HG03520 (cell line): ENCODE measurements around the gene NCOA7.
"Not testable (repeated sequence)": the region's sequence is repeated elsewhere in the genome, so short reads cannot be mapped to it uniquely, and the experiment has no call there.

Source experiments
- ATAC-seq: cut with Tn5 transposase; IDR thresholded peaks from one replicate; pipeline ENCODE4 v1.9.1; 2021; ENCODE audit warnings: mild to moderate bottlenecking, moderate library complexity; ENCODE audit not compliant: unreplicated experiment

NCOA7 gene

GRCh38 chr6:125791820-125792165 is 1.0 kb downstream of the NCOA7 start:
- no peak for ATAC-seq

DNA sequence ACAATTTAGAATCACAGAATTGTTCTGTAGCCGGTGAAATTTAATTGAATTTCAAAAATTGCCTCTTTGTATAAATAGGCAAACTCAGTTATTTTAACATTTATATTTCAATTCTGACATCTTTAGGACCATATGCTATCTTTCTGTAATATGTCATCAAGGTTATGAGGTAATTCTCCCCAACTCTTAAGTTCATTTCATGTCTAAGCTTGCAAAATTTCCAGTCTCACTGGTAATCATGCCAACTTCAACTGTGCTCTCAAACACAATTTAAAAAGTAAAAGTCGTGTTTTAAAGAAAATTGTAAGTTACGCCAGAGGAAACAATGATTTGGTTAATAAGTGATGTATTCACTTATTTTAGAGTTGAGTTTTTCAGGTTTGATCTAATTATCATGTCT is 1.4 kb downstream of the NCOA7 start:
- ATAC-seq: no peak

DNA sequence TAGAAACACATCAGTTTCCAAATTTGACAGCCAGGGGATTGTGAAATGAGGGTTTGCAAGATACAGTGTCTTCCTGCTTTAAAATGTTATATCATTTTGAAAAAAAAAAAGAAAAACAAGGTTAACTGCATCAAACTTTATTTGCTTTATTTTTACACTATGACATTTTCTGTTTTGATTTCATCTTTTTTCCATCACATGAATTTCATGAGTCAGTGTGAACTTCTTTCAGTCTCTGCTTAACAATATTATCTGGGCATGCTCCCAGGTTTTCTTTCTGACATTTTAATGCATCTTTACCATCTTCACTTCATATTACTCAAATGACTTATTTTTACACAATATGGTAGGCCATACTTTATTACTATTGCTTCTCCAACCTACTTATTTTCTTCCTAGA is 1.9 kb downstream of the NCOA7 start:
- no peak for ATAC-seq

DNA sequence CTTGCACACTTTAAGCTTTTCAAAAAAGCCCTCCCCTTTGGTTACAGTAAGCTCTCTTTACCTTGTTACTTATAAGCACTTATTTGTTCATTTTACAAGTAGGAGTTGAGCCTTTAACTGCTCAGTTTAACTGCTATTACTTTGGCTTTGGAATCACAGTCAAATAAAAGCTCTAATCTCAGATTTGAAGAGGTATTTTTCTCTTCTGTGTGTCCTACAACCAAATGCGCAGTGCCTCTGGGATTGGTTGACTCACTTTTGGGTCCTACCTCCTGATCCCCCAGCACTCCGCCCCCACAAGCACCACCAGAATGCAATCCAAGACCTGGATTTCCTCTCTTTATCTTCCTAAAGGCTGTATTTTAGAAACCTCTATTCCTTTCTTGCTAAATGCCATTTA is 2.5 kb downstream of the NCOA7 start:
- no peak for ATAC-seq

DNA sequence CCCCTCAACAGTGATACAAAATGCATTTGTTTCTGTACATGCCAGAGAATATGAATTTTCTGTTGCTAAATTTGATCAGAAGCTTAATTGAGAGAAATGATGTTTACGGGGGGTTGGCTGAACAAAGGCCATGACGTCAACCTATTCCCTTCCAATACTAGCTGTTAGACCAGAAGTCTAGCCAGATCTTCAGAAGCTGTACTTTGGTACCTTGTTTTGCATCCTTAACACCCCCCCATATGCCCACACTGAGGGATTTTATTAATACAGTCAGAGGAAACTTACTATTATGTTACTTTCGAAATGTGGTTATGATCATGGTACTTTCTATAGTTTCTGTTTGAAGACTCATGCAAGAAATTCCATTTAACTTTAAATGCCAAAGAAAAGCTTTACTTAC is 3.1 kb downstream of the NCOA7 start:
- no peak for ATAC-seq

- ATAC-seq: no peak
Observed at GRCh38 chr6:125794342-125795137, 3.8 kb downstream of the NCOA7 start.

DNA sequence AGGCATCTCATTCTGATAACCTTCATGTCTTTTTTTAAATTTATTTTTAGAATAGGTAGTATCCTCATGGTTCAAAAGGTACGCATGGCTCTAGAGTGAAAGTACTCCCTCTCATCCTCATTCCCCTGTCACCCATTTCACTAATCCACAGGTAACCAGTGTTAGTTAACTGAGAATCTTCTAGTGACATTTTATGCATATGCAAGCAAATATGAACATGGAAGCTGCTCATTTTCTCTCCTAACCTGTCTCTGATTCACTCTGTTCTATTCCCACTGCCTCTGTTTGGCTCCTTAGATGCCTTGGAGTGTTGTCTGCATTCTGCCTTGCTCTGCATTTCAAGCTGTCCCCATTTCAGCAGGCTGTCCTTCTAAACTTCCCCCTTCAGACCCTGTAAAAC is 4.5 kb downstream of the NCOA7 start:
- ATAC-seq: no peak

GRCh38 chr6:125797120-125797885 is 6.5 kb downstream of the NCOA7 start:
- ATAC-seq: no peak

- no peak for ATAC-seq
Observed at GRCh38 chr6:125797886-125798444, 7.2 kb downstream of the NCOA7 start.

- ATAC-seq: peak; percentile 88
Observed at GRCh38 chr6:125798734-125799508, 8.2 kb downstream of the NCOA7 start.

GRCh38 chr6:125802383-125802782 is 11.6 kb downstream of the NCOA7 start:
- peak; percentile 24 for ATAC-seq

- no peak for ATAC-seq
Observed at GRCh38 chr6:125802943-125803377, 12.2 kb downstream of the NCOA7 start.

GRCh38 chr6:125804264-125804663 is 13.5 kb downstream of the NCOA7 start:
- peak; percentile 56 for ATAC-seq

GRCh38 chr6:125804866-125805425 is 14.2 kb downstream of the NCOA7 start:
- not testable (repeated sequence) for ATAC-seq

- ATAC-seq: no peak
Observed at GRCh38 chr6:125806813-125807212, 16.1 kb downstream of the NCOA7 start.

- ATAC-seq: peak; percentile 34
Observed at GRCh38 chr6:125807293-125807692, 16.5 kb downstream of the NCOA7 start.

- ATAC-seq: no peak
Observed at GRCh38 chr6:125808060-125808459, 17.3 kb downstream of the NCOA7 start.

DNA sequence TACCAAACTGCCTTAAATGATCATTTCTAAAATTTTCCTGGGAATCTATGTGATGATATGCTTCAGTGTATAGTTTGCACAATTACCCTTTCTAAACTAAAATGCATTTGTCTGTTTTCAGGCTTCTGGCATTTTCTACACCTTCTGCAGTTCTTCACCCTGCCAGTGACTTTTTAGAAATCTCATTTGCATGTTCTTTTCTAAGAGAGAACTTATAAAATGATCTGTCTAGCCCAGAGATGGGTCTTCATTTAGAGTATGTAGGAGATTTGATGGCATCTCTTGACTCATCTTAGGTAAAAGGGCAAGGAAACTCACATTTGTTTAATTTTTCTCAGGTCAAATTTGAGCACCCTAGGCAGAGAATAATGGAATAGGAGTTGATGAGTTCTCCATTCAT is 17.8 kb downstream of the NCOA7 start:
- ATAC-seq: no peak

- ATAC-seq: no peak
Observed at GRCh38 chr6:125809570-125810170, 18.9 kb downstream of the NCOA7 start.

DNA sequence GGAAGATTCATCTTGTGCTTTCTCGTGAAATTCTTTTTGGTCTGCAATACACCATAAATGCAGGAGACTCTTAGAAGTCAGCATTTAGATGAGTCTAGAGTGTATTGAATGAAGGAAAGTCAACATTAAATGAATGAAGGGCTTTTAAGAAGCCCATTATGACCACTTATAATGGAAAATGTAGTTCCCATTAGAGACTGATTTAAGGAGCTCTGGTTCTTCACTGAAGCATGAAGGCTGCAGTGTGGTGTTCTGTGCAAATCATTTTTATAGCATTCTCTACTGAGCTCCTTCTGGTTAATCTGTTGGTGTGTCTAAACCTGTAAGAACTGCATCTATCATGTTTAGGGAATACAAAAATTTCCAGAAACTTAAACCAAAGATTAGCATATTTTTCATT is 19.7 kb downstream of the NCOA7 start:
- ATAC-seq: no peak

DNA sequence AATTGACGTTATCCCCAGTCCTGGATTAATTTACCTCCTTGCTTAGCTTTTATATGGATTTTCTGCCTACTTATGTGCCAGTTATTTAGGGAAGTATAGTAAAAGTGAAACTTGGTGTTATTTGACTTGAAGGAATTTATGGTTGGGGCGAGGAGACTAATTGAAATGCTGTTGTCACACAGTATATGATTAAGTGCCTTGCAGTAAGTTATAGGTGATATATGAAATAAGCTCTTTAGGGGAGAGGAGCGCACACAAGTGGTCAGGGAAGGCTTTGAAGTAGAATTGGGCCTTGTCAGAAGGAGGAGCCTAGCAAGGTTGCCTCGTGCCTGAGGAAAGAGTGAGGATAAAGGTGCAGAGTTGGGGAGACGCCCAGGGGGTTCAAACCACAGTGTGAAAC is 20.5 kb downstream of the NCOA7 start:
- no peak for ATAC-seq
